ENCODE results near the gene FAM163B.

The FAM163B gene

DNA sequence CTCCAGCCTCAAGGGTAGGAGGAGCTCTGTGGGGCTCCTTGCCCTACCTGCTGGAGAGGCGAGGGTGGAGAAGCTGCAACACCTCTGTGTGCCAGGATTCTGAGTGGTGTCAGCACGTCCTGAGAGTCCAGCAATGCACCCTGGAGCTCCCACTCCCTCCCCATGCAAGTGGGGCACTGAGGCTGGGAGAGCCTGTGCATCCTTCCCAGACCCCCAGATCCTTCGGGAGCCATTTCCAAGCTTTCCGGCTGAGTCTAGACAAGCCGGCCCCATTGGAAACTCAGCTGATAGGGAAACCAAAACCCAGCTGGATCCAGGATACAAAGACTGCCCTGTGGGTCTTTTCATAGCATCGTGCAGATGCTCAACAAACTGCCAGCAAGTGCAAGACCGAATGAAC is 1.8 kb downstream of the FAM163B start:
- Histone ChIP-seq H3K27me3 (ENCODE audit: control insufficient read depth, insufficient read depth, low read length) (peaks cover 5% of the 10 kb centered on the region; the same call in 1 of the 2 replicates), H3K4me3 (ENCODE audit: low read length) (no peak overlapping the region), H3K36me3 (ENCODE audit: control insufficient read depth, insufficient read depth, low read length) (no peaks in the 10 kb centered on the region), H3K27ac (ENCODE audit: low read length) (no peak overlapping the region), H3K9me3 (ENCODE audit: control insufficient read depth, insufficient read depth, low read length) (no peaks in the 10 kb centered on the region), H3K4me1 (ENCODE audit: control insufficient read depth, insufficient read depth, low read length) (no peaks in the 10 kb centered on the region)
- WGBS (ENCODE audit: insufficient coverage, insufficient read length), result no CpG with 5 or more reads among the region's 7 CpGs
- DNase-seq (ENCODE audit: low read depth, low spot score), result no peak

DNA sequence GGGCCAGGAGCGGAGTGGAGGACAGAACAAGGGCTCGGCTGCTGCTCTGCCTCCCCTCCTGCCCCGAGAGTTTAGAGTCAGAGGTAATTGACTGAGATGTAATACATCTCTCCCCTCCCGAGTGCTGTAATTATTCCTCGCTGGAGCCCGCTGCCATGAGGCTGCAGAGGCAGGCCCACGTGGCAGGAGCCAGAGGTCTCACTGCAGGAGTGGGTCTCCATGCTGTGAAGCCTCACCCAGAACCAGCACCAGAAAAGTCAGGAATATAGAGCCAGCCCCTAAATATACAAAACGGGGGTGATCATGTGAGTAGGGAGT is 2.5 kb downstream of the FAM163B start:
- no CpG with 5 or more reads among the region's 8 CpGs for WGBS (ENCODE audit: insufficient coverage, insufficient read length)
- Histone ChIP-seq H3K4me3 (ENCODE audit: low read length) (no peak overlapping the region), H3K9me3 (ENCODE audit: control insufficient read depth, insufficient read depth, low read length) (no peaks in the 10 kb centered on the region), H3K27me3 (ENCODE audit: control insufficient read depth, insufficient read depth, low read length) (peaks cover 5% of the 10 kb centered on the region; the same call in 1 of the 2 replicates), H3K36me3 (ENCODE audit: control insufficient read depth, insufficient read depth, low read length) (no peaks in the 10 kb centered on the region), H3K4me1 (ENCODE audit: control insufficient read depth, insufficient read depth, low read length) (no peaks in the 10 kb centered on the region), H3K27ac (ENCODE audit: low read length) (no peak overlapping the region)
- no peak for DNase-seq (ENCODE audit: low read depth, low spot score)

DNA sequence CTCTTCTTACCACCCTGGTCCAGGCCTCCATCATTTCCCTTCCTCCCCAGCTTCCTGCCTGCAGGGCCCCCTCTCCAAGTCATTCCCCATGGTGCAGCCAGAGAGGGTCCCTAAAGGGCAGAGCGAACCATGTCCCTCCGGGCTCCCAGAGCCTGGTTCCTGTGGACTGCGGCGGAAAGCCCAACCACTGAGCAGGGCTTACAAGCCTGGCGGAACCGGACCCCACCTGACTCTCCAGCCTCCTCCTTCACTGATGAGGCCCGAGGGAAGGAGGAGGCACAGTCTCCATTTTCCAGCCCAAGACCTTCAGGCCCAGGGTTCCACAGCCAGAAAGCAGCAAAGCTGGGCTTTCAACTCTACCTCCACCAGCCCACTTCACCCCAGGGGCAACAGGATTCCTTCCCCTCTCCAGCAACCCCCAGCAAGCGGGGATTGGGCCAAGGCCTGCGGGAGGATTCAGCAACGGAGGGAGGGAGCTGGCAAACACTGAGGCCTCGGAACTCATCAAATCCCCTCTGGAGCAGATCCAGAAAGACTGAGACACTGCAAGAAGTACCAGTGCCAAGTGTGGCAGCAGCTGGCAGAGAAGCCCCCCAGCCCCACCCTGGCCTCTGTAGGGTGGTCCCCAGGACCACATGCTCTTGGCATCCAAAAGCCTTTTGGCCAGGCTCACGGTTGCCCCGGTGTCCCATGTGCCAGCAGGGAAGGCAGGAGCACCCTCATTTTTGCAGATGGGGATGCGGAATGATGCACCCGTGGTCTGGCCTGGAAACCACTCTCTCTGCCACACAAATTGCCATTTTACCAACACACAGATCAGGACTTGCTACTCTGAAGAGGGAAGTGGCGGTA is 3.1 kb downstream of the FAM163B start:
- DNase-seq (ENCODE audit: low read depth, low spot score), result no peak
- Histone ChIP-seq H3K36me3 (ENCODE audit: control insufficient read depth, insufficient read depth, low read length) (no peaks in the 10 kb centered on the region), H3K27me3 (ENCODE audit: control insufficient read depth, insufficient read depth, low read length) (peaks cover 5% of the 10 kb centered on the region; the same call in 1 of the 2 replicates), H3K4me1 (ENCODE audit: control insufficient read depth, insufficient read depth, low read length) (no peaks in the 10 kb centered on the region), H3K27ac (ENCODE audit: low read length) (no peak overlapping the region), H3K4me3 (ENCODE audit: low read length) (no peak overlapping the region), H3K9me3 (ENCODE audit: control insufficient read depth, insufficient read depth, low read length) (no peaks in the 10 kb centered on the region)
- no CpG with 5 or more reads among the region's 16 CpGs for WGBS (ENCODE audit: insufficient coverage, insufficient read length)

DNA sequence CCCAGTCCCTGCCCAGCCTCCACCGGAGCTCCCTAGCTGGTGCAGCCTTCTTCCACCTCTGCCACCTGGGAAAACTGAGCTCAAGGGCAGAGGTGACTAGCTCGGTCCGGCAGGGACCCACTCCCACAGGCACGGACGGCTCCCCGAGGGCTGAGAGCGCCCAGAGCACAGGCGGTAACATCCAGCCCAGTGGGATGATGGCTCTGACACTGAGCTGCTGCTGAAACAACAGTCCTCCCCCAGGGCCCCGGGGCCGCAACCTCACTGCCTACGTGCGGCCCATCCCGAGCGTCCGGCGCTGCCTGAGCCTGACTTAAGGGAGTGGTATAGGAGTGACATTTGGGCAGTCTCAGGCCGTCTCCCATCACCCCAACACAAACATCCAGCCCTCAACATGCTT is 3.7 kb downstream of the FAM163B start:
- Histone ChIP-seq H3K36me3 (ENCODE audit: control insufficient read depth, insufficient read depth, low read length) (no peaks in the 10 kb centered on the region), H3K27me3 (ENCODE audit: control insufficient read depth, insufficient read depth, low read length) (peaks cover 5% of the 10 kb centered on the region; the same call in 1 of the 2 replicates), H3K9me3 (ENCODE audit: control insufficient read depth, insufficient read depth, low read length) (no peaks in the 10 kb centered on the region), H3K4me3 (ENCODE audit: low read length) (no peak overlapping the region), H3K4me1 (ENCODE audit: control insufficient read depth, insufficient read depth, low read length) (no peaks in the 10 kb centered on the region), H3K27ac (ENCODE audit: low read length) (no peak overlapping the region)
- no peak for DNase-seq (ENCODE audit: low read depth, low spot score)
- WGBS (ENCODE audit: insufficient coverage, insufficient read length), result no CpG with 5 or more reads among the region's 17 CpGs

DNA sequence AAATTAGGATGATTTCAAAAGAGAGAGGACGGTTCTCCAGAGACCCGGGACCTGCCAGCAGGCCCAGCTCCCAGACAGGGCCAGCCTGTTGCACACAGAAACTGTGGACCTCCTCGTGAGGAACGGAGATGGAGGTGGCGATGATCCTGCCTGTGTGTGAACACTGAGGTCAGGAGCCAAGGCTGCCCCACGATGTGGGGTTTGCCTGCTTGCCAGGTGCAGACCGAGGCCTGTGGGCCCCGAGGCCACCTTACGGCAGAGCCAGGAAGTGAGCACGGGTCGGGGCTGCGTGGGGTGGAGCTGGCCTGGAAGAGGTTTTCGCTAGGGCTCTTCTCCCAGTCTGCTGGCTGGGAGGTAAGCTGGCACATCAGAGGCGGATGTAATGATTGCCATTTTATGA is 4.3 kb downstream of the FAM163B start:
- Histone ChIP-seq H3K27me3 (ENCODE audit: control insufficient read depth, insufficient read depth, low read length) (peaks cover 5% of the 10 kb centered on the region; the same call in 1 of the 2 replicates), H3K4me1 (ENCODE audit: control insufficient read depth, insufficient read depth, low read length) (no peaks in the 10 kb centered on the region), H3K4me3 (ENCODE audit: low read length) (no peak overlapping the region), H3K27ac (ENCODE audit: low read length) (no peak overlapping the region), H3K36me3 (ENCODE audit: control insufficient read depth, insufficient read depth, low read length) (no peaks in the 10 kb centered on the region), H3K9me3 (ENCODE audit: control insufficient read depth, insufficient read depth, low read length) (no peaks in the 10 kb centered on the region)
- no peak for DNase-seq (ENCODE audit: low read depth, low spot score)
- no CpG with 5 or more reads among the region's 14 CpGs for WGBS (ENCODE audit: insufficient coverage, insufficient read length)

DNA sequence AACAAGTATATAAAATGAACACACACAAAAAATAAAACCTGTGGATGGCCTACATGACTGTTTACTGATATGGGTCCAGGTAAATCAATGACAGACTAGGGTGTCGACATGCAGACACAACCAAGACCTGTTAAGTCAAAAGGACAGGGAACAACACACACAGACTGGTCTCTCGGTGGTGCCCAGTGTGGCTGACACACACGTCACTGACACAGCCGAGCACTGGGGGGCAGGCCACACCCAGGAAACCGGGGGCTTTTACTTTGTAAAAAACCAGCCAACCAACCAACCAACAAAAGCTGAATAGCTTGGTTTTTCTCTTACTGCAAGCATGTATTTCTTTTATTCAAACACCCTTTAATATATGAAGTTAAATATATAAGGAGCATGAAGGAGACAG is 5.0 kb downstream of the FAM163B start:
- no CpG with 5 or more reads among the region's 5 CpGs for WGBS (ENCODE audit: insufficient coverage, insufficient read length)
- H3K27me3 ChIP-seq (ENCODE audit: control insufficient read depth, insufficient read depth, low read length), result peaks cover 5% of the 10 kb centered on the region; the same call in 1 of the 2 replicates
- DNase-seq (ENCODE audit: low read depth, low spot score), result no peak

DNA sequence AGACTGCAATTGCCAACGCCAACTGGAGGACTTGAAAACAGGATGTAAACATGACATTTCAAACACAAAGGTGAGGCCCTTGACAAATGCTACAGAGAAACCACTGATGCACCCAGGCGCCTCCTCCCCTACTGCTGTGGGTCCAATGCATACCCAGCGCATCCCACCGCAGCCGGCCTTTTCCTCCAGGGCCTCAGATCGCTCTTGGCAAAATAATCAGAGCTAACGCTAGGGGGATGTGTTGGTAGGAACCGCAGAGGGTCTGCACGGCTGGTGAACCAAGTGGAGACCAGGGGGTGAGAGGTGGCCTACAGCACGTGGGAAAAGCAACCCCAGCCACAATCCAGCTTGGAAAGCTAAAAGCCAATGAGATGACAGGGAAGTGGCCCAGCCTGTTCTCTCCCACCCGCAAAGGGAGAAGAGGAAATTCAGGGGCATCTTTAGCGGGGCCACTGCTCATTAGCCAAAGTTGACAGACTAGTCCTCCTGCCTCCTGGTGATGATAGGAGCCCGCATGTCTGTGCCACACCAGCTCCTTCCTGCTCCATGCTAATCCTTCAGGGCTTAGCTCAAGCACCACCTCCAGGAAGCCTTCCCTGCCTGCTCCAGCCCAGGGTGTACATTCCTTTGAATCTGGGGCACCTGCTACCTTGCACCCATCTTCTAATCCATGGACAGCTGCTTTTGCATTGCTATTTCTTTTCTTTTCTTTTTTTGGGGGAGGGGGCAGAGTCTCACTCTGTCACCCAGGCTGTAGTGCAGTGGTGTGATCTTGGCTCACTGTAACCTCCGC is 5.9 kb downstream of the FAM163B start:
- Histone ChIP-seq H3K4me1 (ENCODE audit: control insufficient read depth, insufficient read depth, low read length) (no peaks in the 10 kb centered on the region), H3K36me3 (ENCODE audit: control insufficient read depth, insufficient read depth, low read length) (no peaks in the 10 kb centered on the region), H3K4me3 (ENCODE audit: low read length) (no peak overlapping the region), H3K27ac (ENCODE audit: low read length) (no peak overlapping the region), H3K9me3 (ENCODE audit: control insufficient read depth, insufficient read depth, low read length) (no peaks in the 10 kb centered on the region), H3K27me3 (ENCODE audit: control insufficient read depth, insufficient read depth, low read length) (peaks cover under 1% of the 10 kb centered on the region; the same call in 1 of the 2 replicates)
- WGBS (ENCODE audit: insufficient coverage, insufficient read length), result no CpG with 5 or more reads among the region's 14 CpGs
- DNase-seq (ENCODE audit: low read depth, low spot score), result no peak

More for the DNA sequence above, 5.0 kb downstream of the FAM163B start:
- Histone ChIP-seq H3K27ac (ENCODE audit: low read length) (no peak overlapping the region), H3K9me3 (ENCODE audit: control insufficient read depth, insufficient read depth, low read length) (no peaks in the 10 kb centered on the region), H3K4me1 (ENCODE audit: control insufficient read depth, insufficient read depth, low read length) (no peaks in the 10 kb centered on the region), H3K36me3 (ENCODE audit: control insufficient read depth, insufficient read depth, low read length) (no peaks in the 10 kb centered on the region), H3K4me3 (ENCODE audit: low read length) (no peak overlapping the region)

DNA sequence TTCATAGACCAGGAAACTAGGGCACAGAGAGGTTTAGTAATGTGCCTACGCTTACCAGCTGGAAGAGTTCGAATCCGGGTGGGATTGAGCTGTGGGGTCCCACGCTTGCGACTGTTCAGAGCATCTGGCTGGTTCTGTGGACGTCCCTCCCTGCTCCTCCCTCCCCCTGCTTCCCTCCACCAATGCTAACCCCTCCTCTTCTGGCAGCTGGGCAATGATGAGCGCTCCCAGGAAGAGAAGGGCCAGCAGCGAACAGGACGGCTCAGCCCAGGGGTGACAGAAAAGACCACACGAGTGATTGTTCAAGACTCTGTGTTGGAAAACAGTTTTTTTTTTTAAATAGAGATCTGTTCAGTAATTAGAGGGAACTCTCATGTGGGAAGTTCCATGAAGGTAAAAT is 6.9 kb downstream of the FAM163B start:
- DNase-seq (ENCODE audit: low read depth, low spot score), result no peak
- Histone ChIP-seq H3K36me3 (ENCODE audit: control insufficient read depth, insufficient read depth, low read length) (no peaks in the 10 kb centered on the region), H3K27ac (ENCODE audit: low read length) (no peak overlapping the region), H3K9me3 (ENCODE audit: control insufficient read depth, insufficient read depth, low read length) (no peaks in the 10 kb centered on the region), H3K4me3 (ENCODE audit: low read length) (no peak overlapping the region), H3K4me1 (ENCODE audit: control insufficient read depth, insufficient read depth, low read length) (no peaks in the 10 kb centered on the region), H3K27me3 (ENCODE audit: control insufficient read depth, insufficient read depth, low read length) (no peaks in the 10 kb centered on the region)
- WGBS (ENCODE audit: insufficient coverage, insufficient read length), result no CpG with 5 or more reads among the region's 10 CpGs

DNA sequence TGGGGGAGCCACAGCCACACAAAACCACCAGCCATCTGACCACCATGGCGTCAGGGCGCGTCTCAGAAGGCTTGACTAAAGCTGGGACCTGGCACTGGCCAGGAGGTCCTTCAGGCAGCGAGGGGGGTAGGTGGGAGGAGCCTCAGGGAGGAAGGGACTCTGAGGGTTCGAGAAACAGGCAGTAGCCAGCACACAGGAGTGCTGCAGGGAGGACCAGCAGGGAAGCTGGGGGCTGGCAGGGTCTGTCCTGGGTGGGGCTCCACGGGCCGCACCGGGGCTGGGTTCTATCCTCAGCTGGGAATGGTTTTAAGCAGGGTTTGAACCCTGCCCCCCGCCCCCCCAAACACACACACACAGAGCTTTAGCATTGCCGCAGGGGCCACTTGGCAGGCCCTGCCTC is 7.4 kb downstream of the FAM163B start:
- no peak for DNase-seq (ENCODE audit: low read depth, low spot score)
- WGBS (ENCODE audit: insufficient coverage, insufficient read length), result no CpG with 5 or more reads among the region's 10 CpGs
- Histone ChIP-seq H3K36me3 (ENCODE audit: control insufficient read depth, insufficient read depth, low read length) (no peaks in the 10 kb centered on the region), H3K27me3 (ENCODE audit: control insufficient read depth, insufficient read depth, low read length) (no peaks in the 10 kb centered on the region), H3K4me1 (ENCODE audit: control insufficient read depth, insufficient read depth, low read length) (no peaks in the 10 kb centered on the region), H3K9me3 (ENCODE audit: control insufficient read depth, insufficient read depth, low read length) (no peaks in the 10 kb centered on the region), H3K27ac (ENCODE audit: low read length) (no peak overlapping the region), H3K4me3 (ENCODE audit: low read length) (no peak overlapping the region)

DNA sequence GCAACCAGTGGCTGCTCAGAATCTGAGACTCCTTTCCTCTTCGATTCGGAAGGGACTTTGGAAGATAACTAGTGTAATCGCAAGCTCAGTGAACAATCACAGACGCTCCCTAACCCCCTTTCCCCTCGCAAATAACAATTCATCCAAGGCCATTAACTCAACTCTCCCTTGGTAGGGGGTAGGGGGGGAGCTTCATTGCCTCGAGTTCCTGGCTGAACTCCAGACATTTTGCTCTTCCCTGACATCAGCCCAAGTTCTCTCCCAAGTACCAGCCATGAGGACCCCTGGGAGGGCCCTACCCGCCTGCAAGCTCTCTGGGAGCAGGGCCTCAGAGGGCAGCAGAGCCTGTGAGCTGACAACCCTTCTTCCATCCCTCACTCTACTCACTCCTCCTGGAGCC is 8.4 kb downstream of the FAM163B start:
- no peaks in the 10 kb centered on the region for H3K9me3 ChIP-seq (ENCODE audit: control insufficient read depth, insufficient read depth, low read length)
- no CpG with 5 or more reads among the region's 7 CpGs for WGBS (ENCODE audit: insufficient coverage, insufficient read length)
- no peak for DNase-seq (ENCODE audit: low read depth, low spot score)
- H3K27me3 ChIP-seq (ENCODE audit: control insufficient read depth, insufficient read depth, low read length), result no peaks in the 10 kb centered on the region
- H3K4me1 ChIP-seq (ENCODE audit: control insufficient read depth, insufficient read depth, low read length), result no peaks in the 10 kb centered on the region
- H3K27ac ChIP-seq (ENCODE audit: low read length), result no peak overlapping the region
- H3K36me3 ChIP-seq (ENCODE audit: control insufficient read depth, insufficient read depth, low read length), result no peaks in the 10 kb centered on the region
- H3K4me3 ChIP-seq (ENCODE audit: low read length), result no peak overlapping the region
